Measurements from ENCODE around the gene SP2.
"Not testable (repeated sequence)": the region's sequence is repeated elsewhere in the genome, so short reads cannot be mapped to it uniquely, and the experiment has no call there.

Gene SP2

GRCh38 chr17:47925678-47925988 is 29.6 kb downstream of the SP2 start:
- DNase-seq = no peak

GRCh38 chr17:47927821-47928400 is 31.9 kb downstream of the SP2 start:
- no peak for DNase-seq

GRCh38 chr17:47928415-47928814 is 32.4 kb downstream of the SP2 start:
- no peak for DNase-seq

GRCh38 chr17:47929218-47930000 is 33.4 kb downstream of the SP2 start:
- DNase-seq = no peak

- no peak for DNase-seq
Measured at GRCh38 chr17:47931848-47932247, 35.8 kb downstream of the SP2 start.

GRCh38 chr17:47934856-47935255 is 38.8 kb downstream of the SP2 start:
- no peak for DNase-seq

GRCh38 chr17:47935468-47935867 is 39.4 kb downstream of the SP2 start:
- not testable (repeated sequence) for DNase-seq

GRCh38 chr17:47935961-47936360 is 39.9 kb downstream of the SP2 start:
- no peak for DNase-seq

- no peak for DNase-seq
Measured at GRCh38 chr17:47937941-47938340, 41.9 kb downstream of the SP2 start.

- DNase-seq = peak; percentile 95
Measured at GRCh38 chr17:47941246-47942095, 45.4 kb downstream of the SP2 start, which contains the start of gene PNPO. PNPO (plus strand) TSS chr17:47941571; CDS start chr17:47941676, 105 bp downstream.

GRCh38 chr17:47942096-47942510 is 46.1 kb downstream of the SP2 start:
- no peak for DNase-seq

- DNase-seq = no peak
Measured at GRCh38 chr17:47942568-47942967, 46.5 kb downstream of the SP2 start.

- no peak for DNase-seq
Measured at GRCh38 chr17:47945080-47945479, 49.0 kb downstream of the SP2 start.

GRCh38 chr17:47945529-47946508 is 49.8 kb downstream of the SP2 start:
- no peak for DNase-seq

GRCh38 chr17:47946516-47946915 is 50.5 kb downstream of the SP2 start:
- no peak for DNase-seq

GRCh38 chr17:47946929-47947397 is 50.9 kb downstream of the SP2 start:
- peak; percentile 68 for DNase-seq

GRCh38 chr17:47948706-47949196 is 52.7 kb downstream of the SP2 start:
- no peak for DNase-seq

GRCh38 chr17:47949197-47949759 is 53.2 kb downstream of the SP2 start:
- peak; percentile 77 for DNase-seq

GRCh38 chr17:47949946-47950345 is 53.9 kb downstream of the SP2 start:
- no peak for DNase-seq

GRCh38 chr17:47950448-47950847 is 54.4 kb downstream of the SP2 start:
- no peak for DNase-seq

- no peak for DNase-seq
Measured at GRCh38 chr17:47952171-47953021, 56.4 kb downstream of the SP2 start.

Measured in NCI-H345 (cell line).